ENCODE data around the gene TOMM7. TPM values are rescaled to one million over a fixed set of nuclear protein-coding genes. Genes with fewer than 3 reads are reported as not detected.

TOMM7 gene
- total RNA-seq, 3 donors from 2014 or later (not counting 1 experiment from before 2014, with no cell fraction given), result 194 to 286 (median 269) TPM

- H3K4me1 Mint-ChIP-seq, result peaks cover 0 to 17% of the 10 kb centered on the region in 2 donors
- Histone ChIP-seq H3K27me3 (ENCODE audit: control insufficient read depth, insufficient read depth, low read length) (no peaks in the 10 kb centered on the region), H3K4me3 (ENCODE audit: low read length) (no peak overlapping the region), H3K27ac (ENCODE audit: low read length) (no peak overlapping the region), H3K4me1 (ENCODE audit: control insufficient read depth, insufficient read depth, low read length) (no peaks in the 10 kb centered on the region), H3K36me3 (ENCODE audit: control insufficient read depth, insufficient read depth, low read length) (no peaks in the 10 kb centered on the region), H3K9me3 (ENCODE audit: control insufficient read depth, insufficient read depth, low read length) (no peaks in the 10 kb centered on the region)
- ATAC-seq (no peak), DNase-seq (no peak)
- no peak overlapping the region for H3K4me3 Mint-ChIP-seq
- peak overlapping the region in 1 of 2 donors; percentile 68 for H3K27ac Mint-ChIP-seq
- intact Hi-C loops (cut with micrococcal nuclease), result no loop called here
- peaks cover 0 to 9% of the 10 kb centered on the region in 2 donors for H3K27me3 Mint-ChIP-seq (ENCODE audit: low read depth in 2 of 2)
- H3K9me3 Mint-ChIP-seq, result no peaks in the 10 kb centered on the region
- H3K36me3 Mint-ChIP-seq, result no peaks in the 10 kb centered on the region
- WGBS (ENCODE audit: insufficient coverage), result 91% methylated on average over 1 of the region's 3 CpGs
- TF ChIP-seq, protein P1, sequence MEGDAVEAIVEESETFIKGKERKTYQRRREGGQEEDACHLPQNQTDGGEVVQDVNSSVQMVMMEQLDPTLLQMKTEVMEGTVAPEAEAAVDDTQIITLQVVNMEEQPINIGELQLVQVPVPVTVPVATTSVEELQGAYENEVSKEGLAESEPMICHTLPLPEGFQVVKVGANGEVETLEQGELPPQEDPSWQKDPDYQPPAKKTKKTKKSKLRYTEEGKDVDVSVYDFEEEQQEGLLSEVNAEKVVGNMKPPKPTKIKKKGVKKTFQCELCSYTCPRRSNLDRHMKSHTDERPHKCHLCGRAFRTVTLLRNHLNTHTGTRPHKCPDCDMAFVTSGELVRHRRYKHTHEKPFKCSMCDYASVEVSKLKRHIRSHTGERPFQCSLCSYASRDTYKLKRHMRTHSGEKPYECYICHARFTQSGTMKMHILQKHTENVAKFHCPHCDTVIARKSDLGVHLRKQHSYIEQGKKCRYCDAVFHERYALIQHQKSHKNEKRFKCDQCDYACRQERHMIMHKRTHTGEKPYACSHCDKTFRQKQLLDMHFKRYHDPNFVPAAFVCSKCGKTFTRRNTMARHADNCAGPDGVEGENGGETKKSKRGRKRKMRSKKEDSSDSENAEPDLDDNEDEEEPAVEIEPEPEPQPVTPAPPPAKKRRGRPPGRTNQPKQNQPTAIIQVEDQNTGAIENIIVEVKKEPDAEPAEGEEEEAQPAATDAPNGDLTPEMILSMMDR (IDR thresholded peaks at IDR 0.05), result no peak
These were observed 9.8 kb upstream of the TOMM7 start for GRCh38 chr7:22832401-22832800.

- Mint-ChIP-seq H3K36me3 (no peaks in the 10 kb centered on the region), H3K27ac (peak overlapping the region in 1 of 2 donors; percentile 68), H3K27me3 (ENCODE audit: low read depth in 2 of 2) (peaks cover 0 to 9% of the 10 kb centered on the region in 2 donors), H3K9me3 (no peaks in the 10 kb centered on the region), H3K4me3 (peak overlapping the region; percentile 13), H3K4me1 (peaks cover 0 to 17% of the 10 kb centered on the region in 2 donors)
- intact Hi-C loops (cut with micrococcal nuclease), result no loop called here
- Histone ChIP-seq H3K27ac (ENCODE audit: low read length) (no peak overlapping the region), H3K9me3 (ENCODE audit: control insufficient read depth, insufficient read depth, low read length) (no peaks in the 10 kb centered on the region), H3K27me3 (ENCODE audit: control insufficient read depth, insufficient read depth, low read length) (no peaks in the 10 kb centered on the region), H3K4me3 (ENCODE audit: low read length) (no peak overlapping the region), H3K4me1 (ENCODE audit: control insufficient read depth, insufficient read depth, low read length) (no peaks in the 10 kb centered on the region), H3K36me3 (ENCODE audit: control insufficient read depth, insufficient read depth, low read length) (no peaks in the 10 kb centered on the region)
- TF ChIP-seq, protein P1 (IDR thresholded peaks at IDR 0.05), result no peak
- ATAC-seq (peak in 2 of 3 donors; percentile 42 to 84), DNase-seq (no peak)
- WGBS (ENCODE audit: insufficient coverage), result 59% methylated on average over 3 of the region's 5 CpGs
These were observed 9.1 kb upstream of the TOMM7 start for GRCh38 chr7:22831602-22832305.

GRCh38 chr7:22827563-22827962 is 4.9 kb upstream of the TOMM7 start:
- Mint-ChIP-seq H3K27me3 (ENCODE audit: low read depth in 2 of 2) (peaks cover 7 to 25% of the 10 kb centered on the region in 2 donors), H3K27ac (no peak overlapping the region), H3K4me1 (peaks cover 12 to 29% of the 10 kb centered on the region in 2 donors), H3K9me3 (no peaks in the 10 kb centered on the region), H3K36me3 (no peaks in the 10 kb centered on the region), H3K4me3 (no peak overlapping the region)
- H3K27me3 ChIP-seq (ENCODE audit: control insufficient read depth, insufficient read depth, low read length), result peaks cover 2% of the 10 kb centered on the region
- H3K4me3 ChIP-seq (ENCODE audit: low read length), result no peak overlapping the region
- H3K4me1 ChIP-seq (ENCODE audit: control insufficient read depth, insufficient read depth, low read length), result no peaks in the 10 kb centered on the region
- H3K27ac ChIP-seq (ENCODE audit: low read length), result no peak overlapping the region
- no peaks in the 10 kb centered on the region for H3K36me3 ChIP-seq (ENCODE audit: control insufficient read depth, insufficient read depth, low read length)
- TF ChIP-seq, protein P1 (IDR thresholded peaks at IDR 0.05), result no peak
- intact Hi-C loops (cut with micrococcal nuclease), result no loop called here
- H3K9me3 ChIP-seq (ENCODE audit: control insufficient read depth, insufficient read depth, low read length), result no peaks in the 10 kb centered on the region
- no peak for ATAC-seq
- no peak for DNase-seq

DNA sequence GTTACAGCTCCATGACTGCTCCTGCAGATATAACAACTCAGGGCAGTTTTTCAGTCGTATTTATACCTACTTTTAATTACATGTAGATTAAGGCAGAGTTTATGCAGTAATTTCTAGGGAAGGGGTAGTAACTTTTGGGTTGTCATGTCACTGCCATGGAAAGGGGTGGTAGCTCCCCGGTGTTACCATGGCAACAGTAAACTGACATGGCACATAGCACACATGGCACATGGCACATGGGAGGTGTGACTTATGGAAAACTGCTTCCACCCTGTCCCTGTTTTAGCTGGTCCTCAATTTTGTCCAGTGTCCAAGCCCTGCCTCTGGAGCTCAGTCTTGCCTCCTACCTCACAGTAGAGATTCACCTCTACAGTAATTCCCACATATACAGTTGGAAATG is 3.9 kb upstream of the TOMM7 start:
- H3K4me1 ChIP-seq (ENCODE audit: control insufficient read depth, insufficient read depth, low read length), result peaks cover 6% of the 10 kb centered on the region
- no peaks in the 10 kb centered on the region for H3K36me3 Mint-ChIP-seq
- intact Hi-C loops (cut with micrococcal nuclease), result no loop called here
- peaks cover 22 to 29% of the 10 kb centered on the region in 2 donors for H3K4me1 Mint-ChIP-seq
- no peak for DNase-seq
- H3K9me3 Mint-ChIP-seq, result no peaks in the 10 kb centered on the region
- no peak overlapping the region for H3K4me3 ChIP-seq (ENCODE audit: low read length)
- WGBS (ENCODE audit: insufficient coverage), result 92% methylated on average over 1 of the region's 2 CpGs
- no peak overlapping the region for H3K27ac ChIP-seq (ENCODE audit: low read length)
- peaks cover 7 to 25% of the 10 kb centered on the region in 2 donors for H3K27me3 Mint-ChIP-seq (ENCODE audit: low read depth in 2 of 2)
- no peaks in the 10 kb centered on the region for H3K36me3 ChIP-seq (ENCODE audit: control insufficient read depth, insufficient read depth, low read length)
- H3K4me3 Mint-ChIP-seq, result no peak overlapping the region
- H3K9me3 ChIP-seq (ENCODE audit: control insufficient read depth, insufficient read depth, low read length), result no peaks in the 10 kb centered on the region
- TF ChIP-seq, protein P1 (IDR thresholded peaks at IDR 0.05), result no peak
- H3K27ac Mint-ChIP-seq, result no peak overlapping the region
- no peak for ATAC-seq
- H3K27me3 ChIP-seq (ENCODE audit: control insufficient read depth, insufficient read depth, low read length), result peaks cover 2% of the 10 kb centered on the region

All from natural killer cell (primary cell).